Gastroesophageal sphincter (tissue), 4 donors: ENCODE measurements around the gene GSTA1. TPM values are rescaled to one million over a fixed set of nuclear protein-coding genes. Genes with fewer than 3 reads are reported as not detected.
"Not testable (repeated sequence)": the region's sequence is repeated elsewhere in the genome, so short reads cannot be mapped to it uniquely, and the experiment has no call there.

Source experiments
- ATAC-seq: fragments of 150-250 bp; one replicate; pipeline ENCODE4 v1.9.1; 2016; ENCODE audit warnings: mild to moderate bottlenecking, moderate library complexity
- H3K27ac ChIP-seq, 4 donors: fragments of 200-600 bp; sonication (generic) in 3 of 4; 1 replicate in 3 of 4; 2 replicates in 1 of 4; pipeline ENCODE4 v1.5.1; 2016 to 2019
- H3K27me3 ChIP-seq: fragments of 200-600 bp; sonication (generic); one replicate; pipeline ENCODE4 v1.5.1; 2019
- H3K36me3 ChIP-seq, 2 donors: fragments of 200-600 bp; sonication (generic); one replicate each; pipeline ENCODE4 v1.5.1; 2019; ENCODE audit warnings: control low read depth in 1 of 2
- H3K4me1 ChIP-seq, 3 donors: fragments of 200-600 bp; sonication (generic); 1 replicate in 2 of 3; 2 replicates in 1 of 3; pipeline ENCODE4 v1.5.1; 2016 to 2019; ENCODE audit warnings: control low read depth in 2 of 3
- H3K4me3 ChIP-seq, 2 donors: fragments of 200-600 bp; sonication (generic); one replicate each; pipeline ENCODE4 v1.5.1; 2019; ENCODE audit warnings: mild to moderate bottlenecking in 1 of 2, moderate library complexity in 1 of 2
- H3K9me3 ChIP-seq, 3 donors: fragments of 200-600 bp; sonication (generic); one replicate each; pipeline ENCODE4 v1.5.1; 2017 to 2019; ENCODE audit warnings: control low read depth in 2 of 3
- EP300 ChIP-seq: sonication (generic); formaldehyde crosslinking; IDR thresholded peaks from one replicate; pipeline ENCODE4 v1.6.1; 2017; ENCODE audit warnings: antibody characterized with exemption, mild to moderate bottlenecking
- POLR2A ChIP-seq, 2 donors: fragments of 450-650 bp; IDR thresholded peaks; one replicate each; pipeline ENCODE4 v1.6.1; 2017; ENCODE audit warnings: antibody characterized with exemption in 2 of 2, mild to moderate bottlenecking in 2 of 2, moderate library complexity in 1 of 2
- POLR2AphosphoS5 ChIP-seq: sonication (generic); formaldehyde crosslinking; IDR thresholded peaks from one replicate; pipeline ENCODE4 v1.6.1; 2017; ENCODE audit warnings: antibody characterized with exemption
- WGBS, 2 donors: methylation state at CpG; one replicate each; pipeline ENCODE4 v1.1.5; 2018; ENCODE audit warnings: low coverage in 1 of 2; 5-methylcytosine and 5-hydroxymethylcytosine counted together
- total RNA-seq, 4 donors: library from RNA; depleted of rRNA; stranded (reverse); fragments of >200 nt; gene quantifications; one replicate each; pipeline ENCODE4 v1.1.0, GENCODE V29; 2016
- TF ChIP-seq, protein P1 (sequence below), 4 experiments: fragments of 200-600 bp in 2 of 4; fragments of 450-650 bp in 2 of 4; sonication (generic) in 1 of 4; IDR thresholded peaks; one replicate each; pipeline ENCODE4 v1.5.1; 2017 to 2019; ENCODE audit warnings: antibody characterized with exemption in 4 of 4, mild to moderate bottlenecking in 2 of 4, moderate library complexity in 2 of 4

Gene GSTA1
- total RNA-seq, 4 donors from 2014 or later, result not detected

DNA sequence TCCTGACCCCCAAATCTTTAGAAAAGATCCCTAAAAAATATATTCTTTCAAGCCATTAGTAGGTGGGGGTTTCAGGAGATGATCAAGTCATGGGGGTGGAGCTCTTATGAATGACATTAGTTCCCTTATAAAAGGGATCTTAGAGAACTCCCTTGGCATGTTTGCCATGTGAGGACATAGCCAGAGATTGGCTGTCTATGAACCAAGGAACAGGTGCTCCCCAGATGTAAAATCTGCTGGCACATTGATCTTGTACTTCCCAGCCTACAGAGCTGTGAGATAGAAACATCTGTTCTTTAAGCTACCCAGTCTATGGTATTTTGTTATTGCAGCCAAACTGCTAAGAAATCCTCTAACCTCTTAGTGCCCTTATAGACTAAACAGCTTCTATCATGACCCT, 36.0 kb downstream of the GSTA1 start:
- H3K36me3 ChIP-seq, ATAC-seq, H3K27me3 ChIP-seq: not testable (repeated sequence)

GRCh38 chr6:52763322-52763916, 40.2 kb downstream of the GSTA1 start, which contains the start of gene GSTA2:
TSS of gene GSTA2 (minus strand) at chr6:52763475. CDS start at chr6:52757947, 5,528 bp downstream.
- H3K4me3 ChIP-seq, H3K4me1 ChIP-seq, ATAC-seq, H3K9me3 ChIP-seq, H3K36me3 ChIP-seq, H3K27me3 ChIP-seq, H3K27ac ChIP-seq: not testable (repeated sequence)
- 38 to 45% methylated on average over 1 to 2 of the region's 2 CpGs for WGBS, 2 donors

More for the DNA sequence above, 36.0 kb downstream of the GSTA1 start:
- not testable (repeated sequence) for H3K4me1 ChIP-seq, H3K9me3 ChIP-seq, H3K4me3 ChIP-seq, H3K27ac ChIP-seq

DNA sequence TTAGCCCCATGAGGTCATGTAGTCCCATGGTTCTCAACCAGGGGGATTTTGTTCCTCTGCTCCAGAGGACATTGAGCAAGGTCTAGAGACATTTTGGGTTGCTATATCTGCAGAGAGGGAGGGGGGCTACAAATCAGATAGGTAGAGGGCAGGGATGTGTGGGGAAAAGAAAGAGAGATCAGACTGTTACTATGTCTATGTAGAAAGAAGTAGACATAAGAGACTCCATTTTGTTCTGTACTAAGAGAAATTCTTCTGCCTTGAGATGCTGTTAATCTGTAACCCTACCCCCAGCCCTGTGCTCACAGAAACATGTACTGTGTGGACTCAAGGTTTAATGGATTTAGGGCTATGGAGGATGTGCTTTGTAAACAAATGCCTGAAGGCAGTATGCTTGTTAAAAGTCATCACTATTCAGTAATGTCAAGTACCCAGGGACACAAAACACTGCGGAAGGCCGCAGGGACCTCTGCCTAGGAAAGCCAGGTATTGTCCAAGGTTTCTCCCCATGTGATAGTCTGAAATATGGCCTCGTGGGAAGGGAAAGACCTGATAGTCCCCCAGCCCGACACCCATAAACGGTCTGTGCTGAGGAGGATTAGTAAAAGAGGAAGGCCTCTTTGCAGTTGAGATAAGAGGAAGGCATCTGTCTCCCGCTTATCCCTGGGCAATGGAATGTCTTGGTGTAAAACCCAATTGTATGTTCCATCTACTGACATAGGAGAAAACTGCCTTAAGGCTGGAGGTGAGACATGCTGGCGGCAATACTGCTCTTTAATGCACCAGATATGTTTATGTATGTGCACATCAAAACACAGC, 41.7 kb downstream of the GSTA1 start:
- not testable (repeated sequence) for H3K27me3 ChIP-seq, ATAC-seq, H3K27ac ChIP-seq, H3K4me3 ChIP-seq, H3K4me1 ChIP-seq, H3K9me3 ChIP-seq, H3K36me3 ChIP-seq
- WGBS, 2 donors, result 60% methylated on average over 2 of the region's 7 CpGs; no CpG with 5 or more reads in 1 of the 2 donors

DNA sequence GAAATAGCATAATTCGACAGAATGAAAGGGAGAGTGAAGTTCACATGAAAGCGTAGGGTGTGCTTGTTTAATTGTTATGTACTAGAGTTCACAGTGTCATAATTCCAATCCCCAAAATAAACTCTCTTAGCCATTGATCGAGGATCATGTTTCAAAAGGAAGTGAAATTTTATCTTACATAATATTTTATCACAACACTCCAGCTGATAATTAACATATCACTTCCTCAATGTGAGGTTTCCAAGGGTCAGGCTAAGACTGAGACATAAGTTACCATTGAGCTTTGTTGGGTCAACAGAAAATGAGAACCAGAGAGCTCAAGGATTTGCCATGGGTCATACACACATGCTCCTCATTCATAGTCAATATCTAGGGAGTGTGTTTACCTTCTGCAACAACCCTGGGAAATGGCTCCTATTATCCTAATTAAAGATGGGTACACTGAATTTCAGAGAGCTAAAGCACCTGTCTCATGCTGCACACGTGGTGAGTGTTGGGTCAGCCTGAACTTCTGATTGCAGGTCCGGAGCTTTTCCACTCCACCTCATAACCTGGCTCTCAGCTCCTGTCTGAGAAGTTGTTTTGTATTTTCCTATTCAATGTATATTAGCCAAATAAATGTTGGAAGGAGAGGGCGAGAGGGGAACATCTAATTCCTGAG, 43.4 kb downstream of the GSTA1 start:
- 61 to 70% methylated on average over 4 to 5 of the region's 6 CpGs for WGBS, 2 donors
- Histone ChIP-seq H3K4me1 (no peaks in the 10 kb centered on the region), H3K9me3 (no peaks in the 10 kb centered on the region), H3K27me3 (no peaks in the 10 kb centered on the region), H3K4me3 (no peak overlapping the region), H3K27ac (no peak overlapping the region), H3K36me3 (no peaks in the 10 kb centered on the region)
- ATAC-seq, result no peak
- TF ChIP-seq POLR2A (IDR thresholded peaks at IDR 0.05), result no peak
- TF ChIP-seq EP300, result no peak
- no peak for TF ChIP-seq POLR2AphosphoS5
- TF ChIP-seq, protein P1, sequence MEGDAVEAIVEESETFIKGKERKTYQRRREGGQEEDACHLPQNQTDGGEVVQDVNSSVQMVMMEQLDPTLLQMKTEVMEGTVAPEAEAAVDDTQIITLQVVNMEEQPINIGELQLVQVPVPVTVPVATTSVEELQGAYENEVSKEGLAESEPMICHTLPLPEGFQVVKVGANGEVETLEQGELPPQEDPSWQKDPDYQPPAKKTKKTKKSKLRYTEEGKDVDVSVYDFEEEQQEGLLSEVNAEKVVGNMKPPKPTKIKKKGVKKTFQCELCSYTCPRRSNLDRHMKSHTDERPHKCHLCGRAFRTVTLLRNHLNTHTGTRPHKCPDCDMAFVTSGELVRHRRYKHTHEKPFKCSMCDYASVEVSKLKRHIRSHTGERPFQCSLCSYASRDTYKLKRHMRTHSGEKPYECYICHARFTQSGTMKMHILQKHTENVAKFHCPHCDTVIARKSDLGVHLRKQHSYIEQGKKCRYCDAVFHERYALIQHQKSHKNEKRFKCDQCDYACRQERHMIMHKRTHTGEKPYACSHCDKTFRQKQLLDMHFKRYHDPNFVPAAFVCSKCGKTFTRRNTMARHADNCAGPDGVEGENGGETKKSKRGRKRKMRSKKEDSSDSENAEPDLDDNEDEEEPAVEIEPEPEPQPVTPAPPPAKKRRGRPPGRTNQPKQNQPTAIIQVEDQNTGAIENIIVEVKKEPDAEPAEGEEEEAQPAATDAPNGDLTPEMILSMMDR (IDR thresholded peaks at IDR 0.05), result no peak

DNA sequence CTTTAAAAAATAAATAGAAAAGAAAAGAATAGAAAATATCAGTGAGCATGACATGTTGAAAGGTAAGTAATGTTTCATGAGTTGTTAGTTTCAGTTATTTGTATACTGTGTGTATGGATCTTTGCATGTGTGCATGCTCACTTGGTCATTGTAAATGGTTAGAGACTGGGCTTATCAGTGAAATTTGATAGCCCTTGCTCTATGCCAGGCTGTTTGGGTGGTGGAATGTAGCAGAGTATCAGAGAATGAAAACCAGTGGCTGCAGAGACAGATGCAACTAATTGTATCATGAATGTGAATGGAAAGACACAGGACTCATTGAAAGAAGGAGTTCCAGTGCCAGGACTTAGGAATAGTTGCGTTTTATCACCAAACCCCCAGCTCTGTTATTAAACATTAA, 44.5 kb downstream of the GSTA1 start:
- Histone ChIP-seq H3K4me1 (no peaks in the 10 kb centered on the region), H3K27ac (no peak overlapping the region), H3K27me3 (no peaks in the 10 kb centered on the region), H3K4me3 (no peak overlapping the region), H3K36me3 (no peaks in the 10 kb centered on the region), H3K9me3 (no peaks in the 10 kb centered on the region)
- 71 to 90% methylated on average over 1 of the region's 1 CpG for WGBS, 2 donors
- no peak for ATAC-seq
- TF ChIP-seq POLR2AphosphoS5, result no peak
- TF ChIP-seq POLR2A (IDR thresholded peaks at IDR 0.05), result no peak
- TF ChIP-seq, protein P1 (IDR thresholded peaks at IDR 0.05), result no peak
- no peak for TF ChIP-seq EP300

DNA sequence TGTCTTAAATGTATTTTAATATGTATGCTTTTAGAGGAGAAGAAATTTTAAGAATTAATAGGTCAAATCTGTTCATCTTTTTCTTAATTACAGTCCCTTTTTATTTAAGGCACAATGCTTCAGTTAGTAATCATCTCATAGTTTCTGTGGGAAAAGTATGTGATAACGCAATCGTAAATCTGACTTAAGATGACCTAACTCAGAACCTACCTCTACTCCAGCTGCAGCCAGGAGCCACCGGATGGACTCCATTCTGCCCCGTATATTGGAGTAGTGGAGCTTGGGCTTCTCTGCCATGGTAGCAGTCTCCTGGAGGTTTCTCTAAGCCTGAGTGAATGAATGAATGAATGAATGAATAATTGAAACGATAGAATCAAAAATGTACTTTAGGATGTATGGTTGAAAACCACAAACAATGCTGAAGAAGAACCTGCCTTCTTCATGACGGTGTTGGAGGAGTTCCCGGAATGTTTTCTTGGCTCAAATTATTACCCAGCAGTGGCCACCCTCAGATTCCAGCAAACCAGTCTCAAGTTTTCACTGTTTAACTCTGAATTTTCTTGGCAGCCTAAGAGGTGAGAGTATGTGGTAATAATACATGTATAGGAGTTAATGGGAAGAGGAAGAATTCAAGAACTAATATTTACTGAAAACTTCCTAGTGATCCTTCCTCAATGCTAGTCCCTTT, 45.8 kb downstream of the GSTA1 start:
- not testable (repeated sequence) for H3K27me3 ChIP-seq, H3K4me1 ChIP-seq, ATAC-seq, H3K9me3 ChIP-seq, H3K4me3 ChIP-seq, H3K27ac ChIP-seq, H3K36me3 ChIP-seq
- WGBS, 2 donors, result 63 to 71% methylated on average over 7 of the region's 7 CpGs
